ENCODE measurements around the gene JAKMIP1. TPM values are rescaled to one million over a fixed set of nuclear protein-coding genes. Genes with fewer than 3 reads are reported as not detected.

Gene JAKMIP1
- total RNA-seq, 1 donor from 2014 or later: not detected

GRCh38 chr4:6172093-6172926 lies 28.0 kb downstream of the JAKMIP1 start:
- no peaks in the 10 kb centered on the region for H3K36me3 ChIP-seq (ENCODE audit: control insufficient read depth, insufficient read depth, low read length)

GRCh38 chr4:6169239-6169638 lies 31.1 kb downstream of the JAKMIP1 start:
- no peaks in the 10 kb centered on the region for H3K27me3 ChIP-seq (ENCODE audit: control insufficient read depth, insufficient read depth, low read length)
- no peaks in the 10 kb centered on the region for H3K36me3 ChIP-seq (ENCODE audit: control insufficient read depth, insufficient read depth, low read length)
- TF ChIP-seq CTCF (IDR thresholded peaks at IDR 0.05; ENCODE audit: insufficient read depth, low read length, poor library complexity, severe bottlenecking): no peak
- DNase-seq (ENCODE audit: low read depth): no peak
- H3K4me3 ChIP-seq (ENCODE audit: low read depth, low read length): no peak overlapping the region

More at GRCh38 chr4:6172093-6172926, 28.0 kb downstream of the JAKMIP1 start:
- Histone ChIP-seq H3K27me3 (ENCODE audit: control insufficient read depth, insufficient read depth, low read length) (no peaks in the 10 kb centered on the region), H3K4me3 (ENCODE audit: low read depth, low read length) (no peak overlapping the region)
- no peak for TF ChIP-seq CTCF (IDR thresholded peaks at IDR 0.05; ENCODE audit: insufficient read depth, low read length, poor library complexity, severe bottlenecking)
- DNase-seq (ENCODE audit: low read depth): no peak

GRCh38 chr4:6165766-6166165 lies 34.6 kb downstream of the JAKMIP1 start:
- Histone ChIP-seq H3K27me3 (ENCODE audit: control insufficient read depth, insufficient read depth, low read length) (no peaks in the 10 kb centered on the region), H3K4me3 (ENCODE audit: low read depth, low read length) (no peak overlapping the region), H3K36me3 (ENCODE audit: control insufficient read depth, insufficient read depth, low read length) (no peaks in the 10 kb centered on the region)
- DNase-seq (ENCODE audit: low read depth): no peak
- TF ChIP-seq CTCF (IDR thresholded peaks at IDR 0.05; ENCODE audit: insufficient read depth, low read length, poor library complexity, severe bottlenecking): no peak

GRCh38 chr4:6162885-6163284 lies 37.5 kb downstream of the JAKMIP1 start:
- Histone ChIP-seq H3K36me3 (ENCODE audit: control insufficient read depth, insufficient read depth, low read length) (no peaks in the 10 kb centered on the region), H3K27me3 (ENCODE audit: control insufficient read depth, insufficient read depth, low read length) (no peaks in the 10 kb centered on the region), H3K4me3 (ENCODE audit: low read depth, low read length) (no peak overlapping the region)
- DNase-seq (ENCODE audit: low read depth): no peak
- no peak for TF ChIP-seq CTCF (IDR thresholded peaks at IDR 0.05; ENCODE audit: insufficient read depth, low read length, poor library complexity, severe bottlenecking)

GRCh38 chr4:6161921-6162464 lies 38.4 kb downstream of the JAKMIP1 start:
- TF ChIP-seq CTCF (IDR thresholded peaks at IDR 0.05; ENCODE audit: insufficient read depth, low read length, poor library complexity, severe bottlenecking): no peak
- no peaks in the 10 kb centered on the region for H3K36me3 ChIP-seq (ENCODE audit: control insufficient read depth, insufficient read depth, low read length)
- DNase-seq (ENCODE audit: low read depth): no peak
- no peak overlapping the region for H3K4me3 ChIP-seq (ENCODE audit: low read depth, low read length)
- H3K27me3 ChIP-seq (ENCODE audit: control insufficient read depth, insufficient read depth, low read length): no peaks in the 10 kb centered on the region

All from kidney epithelial cell (primary cell).